Measurements from ENCODE around the gene MTCL3. TPM values are rescaled to one million over a fixed set of nuclear protein-coding genes. Genes with fewer than 3 reads are reported as not detected.
"Not testable (repeated sequence)": the region's sequence is repeated elsewhere in the genome, so short reads cannot be mapped to it uniquely, and the experiment has no call there.

MTCL3 gene

DNA sequence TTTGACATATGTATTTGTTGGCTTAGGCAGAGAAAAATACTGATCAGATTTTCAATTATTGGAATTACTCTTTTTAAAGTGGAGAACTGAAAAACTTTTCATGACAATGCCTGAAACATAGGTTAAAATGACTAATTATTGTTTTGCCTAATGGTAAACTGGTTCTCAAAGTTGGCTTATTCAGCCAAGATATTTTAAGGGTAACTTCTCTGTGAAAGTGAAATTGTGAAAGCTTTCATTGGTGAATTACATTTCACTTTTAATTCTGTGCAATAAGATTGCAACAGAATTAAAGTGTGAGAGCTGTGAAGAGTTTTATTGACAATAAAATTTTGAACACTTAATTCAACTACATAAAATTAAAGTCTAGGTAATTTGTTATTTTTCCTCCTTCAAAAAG lies 84.5 kb downstream of the MTCL3 start:
- intact Hi-C loops (cut with micrococcal nuclease), result no loop called here
- Mint-ChIP-seq H3K27ac (no peak overlapping the region), H3K4me3 (no peak overlapping the region), H3K9me3 (no peaks in the 10 kb centered on the region), H3K27me3 (ENCODE audit: insufficient read depth) (no peaks in the 10 kb centered on the region), H3K36me3 (ENCODE audit: low read depth) (no peaks in the 10 kb centered on the region), H3K4me1 (ENCODE audit: low read depth) (no peaks in the 10 kb centered on the region)
- no peak for DNase-seq (ENCODE audit: low spot score)

DNA sequence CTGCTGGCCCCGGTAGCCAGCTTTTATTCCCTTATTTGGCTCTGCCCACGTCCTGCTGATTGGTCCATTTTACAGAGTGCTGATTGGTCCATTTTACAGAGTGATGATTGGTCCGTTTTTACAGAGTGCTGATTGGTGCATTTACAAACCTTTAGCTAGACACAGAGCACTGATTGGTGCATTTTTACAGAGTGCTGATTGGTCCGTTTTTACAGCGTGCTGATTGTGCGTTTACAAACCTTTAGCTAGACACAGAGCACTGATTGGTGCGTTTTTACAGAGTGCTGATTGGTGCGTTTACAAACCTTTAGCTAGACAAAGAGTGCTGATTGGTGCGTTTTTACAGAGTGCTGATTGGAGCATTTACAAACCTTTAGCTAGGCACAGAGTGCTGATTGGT lies 90.6 kb downstream of the MTCL3 start:
- not testable (repeated sequence) for H3K9me3 Mint-ChIP-seq; H3K27ac Mint-ChIP-seq; H3K4me3 Mint-ChIP-seq; H3K36me3 Mint-ChIP-seq (ENCODE audit: low read depth); H3K4me1 Mint-ChIP-seq (ENCODE audit: low read depth); H3K27me3 Mint-ChIP-seq (ENCODE audit: insufficient read depth); DNase-seq (ENCODE audit: low spot score)
- intact Hi-C loops (cut with micrococcal nuclease), result loop anchor here (10.0 kb wide), 1 partner anchor 476 kb away; the partner anchor contains the start of gene THEMIS

DNA sequence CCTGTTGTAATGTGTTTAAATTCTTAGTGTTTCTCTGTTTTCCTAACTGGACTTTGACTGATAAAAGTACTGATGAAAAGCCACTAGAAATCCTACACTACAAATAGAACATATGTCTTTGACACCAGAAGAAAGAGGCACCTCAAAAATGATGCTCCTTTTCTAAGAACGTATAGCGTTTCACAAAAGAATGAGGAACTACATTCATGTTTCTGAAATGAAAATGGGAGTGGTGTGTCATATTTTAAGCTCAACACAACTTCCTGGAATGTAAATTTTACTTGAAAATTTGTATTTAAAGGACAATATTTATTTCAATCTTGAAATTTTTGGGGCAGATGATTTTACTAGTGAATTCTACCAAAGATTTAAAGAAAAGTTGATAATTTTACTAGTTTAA lies 95.2 kb downstream of the MTCL3 start:
- Mint-ChIP-seq H3K4me3 (no peak overlapping the region), H3K4me1 (ENCODE audit: low read depth) (peaks cover 17% of the 10 kb centered on the region)

More for the DNA sequence above, 95.2 kb downstream of the MTCL3 start:
- no peak for DNase-seq (ENCODE audit: low spot score)
- no peak overlapping the region for H3K27ac Mint-ChIP-seq
- no peaks in the 10 kb centered on the region for H3K36me3 Mint-ChIP-seq (ENCODE audit: low read depth)
- intact Hi-C loops (cut with micrococcal nuclease), result loop anchor here (5.0 to 10.0 kb wide), 2 partner anchors 38 to 481 kb away; partner anchors contain the start of gene THEMIS
- no peaks in the 10 kb centered on the region for H3K27me3 Mint-ChIP-seq (ENCODE audit: insufficient read depth)
- peaks cover 5% of the 10 kb centered on the region for H3K9me3 Mint-ChIP-seq

Other genes with a start within 250 kb of the MTCL3 start
- 57.4 and 61.8 TPM in 2 replicates for gene ECHDC1, start 175.7 kb downstream of the MTCL3 start, total RNA-seq
- gene KIAA0408, start 59.9 kb downstream of the MTCL3 start, total RNA-seq, result 14.7 and 16.9 TPM in 2 replicates
- gene C6orf58, start 57.8 kb upstream of the MTCL3 start, total RNA-seq, result 0.16 TPM in 1 of 2 replicates, not detected in the other